IMR-90 (cell line): ENCODE data around the gene TMEM50A. TPM values are rescaled to one million over a fixed set of nuclear protein-coding genes. Genes with fewer than 3 reads are reported as not detected.
"Not testable (repeated sequence)": the region's sequence is repeated elsewhere in the genome, so short reads cannot be mapped to it uniquely, and the experiment has no call there.

ENCODE experiments used
- ATAC-seq: fragments of 200-7000 bp; cut with Tn5 transposase; 2 replicates; pipeline ENCODE4 v1.9.1; 2020; ENCODE audit warnings: low read depth, mild to moderate bottlenecking, moderate library complexity
- BruUV-seq: library from RNA; stranded (reverse); fragments of 400-500 nt; replicated peaks from 2 replicates; lab custom pipeline; 2021; lab: Mats Ljungman, UMichigan
- CTCF ChIA-PET: fragments of 300-600 bp; formaldehyde crosslinking; extraction: SDS; loops from one replicate; lab custom pipeline; 2021; ENCODE audit warnings: antibody characterized with exemption; lab: Yijun Ruan, JAX
- POLR2A ChIA-PET: fragments of 300-600 bp; sonication (Branson Sonifier 250); formaldehyde crosslinking; loops from one replicate; lab custom pipeline; 2022; ENCODE audit warnings: antibody characterized with exemption; ENCODE audit not compliant: unreplicated experiment; lab: Charles Lee
- DNase-seq: peaks from one replicate; pipeline ENCODE4 v3.0.0; 2013
- H2AFZ ChIP-seq: replicated peaks from 2 replicates; pipeline ENCODE3; 2013; ENCODE audit warnings: low read length, mild to moderate bottlenecking; ENCODE audit not compliant: poor library complexity
- H2AK5ac ChIP-seq: 2 replicates; pipeline ENCODE4 v1.6.1; 2013; ENCODE audit warnings: low read depth, low read length, inconsistent platforms
- H2AK9ac ChIP-seq: replicated peaks from 2 replicates; pipeline ENCODE3; 2013; ENCODE audit warnings: mild to moderate bottlenecking, low read depth, low read length, moderate library complexity; ENCODE audit not compliant: poor library complexity
- H2BK120ac ChIP-seq: 2 replicates; pipeline ENCODE4 v1.6.1; 2013; ENCODE audit warnings: low read depth, low read length, inconsistent platforms
- H2BK15ac ChIP-seq: 3 replicates; pipeline ENCODE4 v1.6.1; 2013; ENCODE audit warnings: low read depth, low read length, inconsistent platforms
- H2BK20ac ChIP-seq: 2 replicates; pipeline ENCODE4 v1.6.1; 2013; ENCODE audit warnings: low read depth, mild to moderate bottlenecking, inconsistent platforms, low read length, moderate library complexity
- H2BK5ac ChIP-seq: 2 replicates; pipeline ENCODE4 v1.6.1; 2013; ENCODE audit warnings: mild to moderate bottlenecking, low read depth, low read length, inconsistent platforms; ENCODE audit not compliant: poor library complexity, severe bottlenecking
- H3K14ac ChIP-seq: replicated peaks from 2 replicates; pipeline ENCODE4 v1.6.1; 2013; ENCODE audit warnings: low read depth, low read length, inconsistent platforms
- H3K18ac ChIP-seq: 2 replicates; pipeline ENCODE4 v1.6.1; 2013; ENCODE audit warnings: low read depth, low read length, control low read depth
- H3K23ac ChIP-seq: 2 replicates; pipeline ENCODE4 v1.6.1; 2013; ENCODE audit warnings: low read depth, low read length, inconsistent platforms
- H3K27ac ChIP-seq: 2 replicates; pipeline ENCODE4 v1.5.1; 2013; ENCODE audit warnings: mild to moderate bottlenecking, control low read depth, low read length; ENCODE audit not compliant: insufficient read depth
- H3K27me3 ChIP-seq: 2 replicates; pipeline ENCODE4 v1.6.1; 2013; ENCODE audit warnings: low read length; ENCODE audit not compliant: control insufficient read depth, insufficient read depth
- H3K36me3 ChIP-seq: 2 replicates; pipeline ENCODE4 v1.6.1; 2013; ENCODE audit warnings: low read length, mixed read lengths; ENCODE audit not compliant: control insufficient read depth, insufficient read depth
- H3K4ac ChIP-seq: 2 replicates; pipeline ENCODE4 v1.6.1; 2013; ENCODE audit warnings: low read depth, low read length, inconsistent platforms
- H3K4me1 ChIP-seq: 2 replicates; pipeline ENCODE4 v1.6.1; 2013; ENCODE audit warnings: low read length, mixed read lengths; ENCODE audit not compliant: control insufficient read depth, insufficient read depth
- H3K4me2 ChIP-seq: 2 replicates; pipeline ENCODE4 v1.6.1; 2013; ENCODE audit warnings: low read depth, mild to moderate bottlenecking, control low read depth, low read length, moderate library complexity
- H3K4me3 ChIP-seq: 2 replicates; pipeline ENCODE4 v1.5.1; 2013; ENCODE audit warnings: low read depth, mild to moderate bottlenecking, control low read depth, low read length, moderate library complexity; ENCODE audit not compliant: insufficient read depth
- H3K56ac ChIP-seq: 2 replicates; pipeline ENCODE4 v1.6.1; 2013; ENCODE audit warnings: low read length, inconsistent platforms; ENCODE audit not compliant: insufficient read depth; ENCODE audit errors: extremely low read depth
- H3K79me1 ChIP-seq, 2 experiments: 2 replicates each; pipeline ENCODE4 v1.6.1; 2013; ENCODE audit warnings: low read length in 2 of 2, inconsistent platforms in 1 of 2, low read depth in 1 of 2
- H3K9ac ChIP-seq: 2 replicates; pipeline ENCODE4 v1.6.1; 2013; ENCODE audit warnings: low read depth, low read length, control low read depth
- H3K9me1 ChIP-seq: 2 replicates; pipeline ENCODE4 v1.6.1; 2013; ENCODE audit warnings: low read length, inconsistent platforms; ENCODE audit not compliant: insufficient read depth
- H3K9me3 ChIP-seq: 2 replicates; pipeline ENCODE4 v1.6.1; 2013; ENCODE audit warnings: low read length; ENCODE audit not compliant: control insufficient read depth, insufficient read depth
- H4K20me1 ChIP-seq: 2 replicates; pipeline ENCODE4 v1.6.1; 2013; ENCODE audit warnings: low read length, inconsistent platforms; ENCODE audit not compliant: insufficient read depth
- H4K5ac ChIP-seq: 2 replicates; pipeline ENCODE4 v1.6.1; 2013; ENCODE audit warnings: mild to moderate bottlenecking, low read depth, low read length, control low read depth
- H4K8ac ChIP-seq, 2 experiments: 2 replicates each; pipeline ENCODE4 v1.6.1; 2013; ENCODE audit warnings: low read depth in 2 of 2, low read length in 2 of 2, control low read depth in 1 of 2, inconsistent platforms in 1 of 2
- H4K91ac ChIP-seq: 2 replicates; pipeline ENCODE4 v1.6.1; 2013; ENCODE audit warnings: low read depth, low read length, inconsistent platforms; ENCODE audit not compliant: insufficient read depth
- WGBS, 2 experiments: methylation state at CpG; one replicate each; pipeline versions ENCODE4 v1.1.5 to v1.1.7; 2013; ENCODE audit warnings: missing lambda C conversion rate in 2 of 2; ENCODE audit not compliant: insufficient read length in 1 of 2; ENCODE audit errors: extremely low coverage in 2 of 2; 5-methylcytosine and 5-hydroxymethylcytosine counted together
- dilution Hi-C: fragments of 300-500 bp; cut with HindIII; formaldehyde crosslinking; loops from one replicate; pipeline ENCODE4 v1.14.3; 2018; ENCODE audit warnings: low sequenced_read_pairs; ENCODE audit not compliant: unreplicated experiment
- in situ Hi-C: fragments of 300-500 bp; cut with MboI; formaldehyde crosslinking; loops from 3 replicates; pipeline ENCODE4 v1.14.3; 2019; ENCODE audit warnings: low sequenced_read_pairs, inconsistent platforms, mixed read lengths
- intact Hi-C: fragments of 100-400 bp; cut with micrococcal nuclease; formaldehyde crosslinking; loops from 2 replicates; pipeline ENCODE4 v1.10.0; 2022
- polyA plus RNA-seq, 3 experiments: library from polyadenylated mRNA; depleted of rRNA; stranded (reverse); fragments of >200 nt; gene quantifications; 2 replicates each; pipeline ENCODE4 v1.2.3, GENCODE V29; 2012; ENCODE audit warnings: low replicate concordance in 1 of 3
- total RNA-seq: library from RNA; depleted of rRNA; stranded (reverse); fragments of >200 nt; gene quantifications from 2 replicates; pipeline ENCODE4 v1.2.3, GENCODE V29; 2012

The TMEM50A gene
- total and polyA plus RNA-seq, 2 of the 4 experiments (the other 2 are of a cell fraction) = 48.4 to 63.9 TPM

DNA sequence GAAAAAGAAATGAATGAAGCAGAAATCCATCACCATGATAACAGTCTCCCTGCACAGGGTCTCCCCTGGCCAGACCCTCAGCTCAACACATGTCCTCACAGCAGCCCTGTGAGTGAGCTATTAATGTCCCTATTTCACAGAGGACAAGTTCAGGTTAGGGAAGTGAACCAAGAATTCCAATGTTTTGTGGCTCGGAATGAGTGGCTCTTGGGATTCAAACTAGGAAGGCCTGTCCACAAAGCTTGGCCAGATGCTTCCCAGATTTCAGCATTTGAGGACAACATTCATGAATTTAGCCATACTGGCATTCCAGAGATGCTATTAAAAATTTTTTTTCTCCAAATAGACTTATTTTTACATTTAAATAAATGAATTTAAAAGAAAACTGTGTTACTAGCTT, 44.4 kb downstream of the TMEM50A start:
- in situ Hi-C loops, H4K20me1 ChIP-seq, H3K14ac ChIP-seq, H3K4ac ChIP-seq, H3K27me3 ChIP-seq, H3K23ac ChIP-seq, H3K79me1 ChIP-seq, H3K4me2 ChIP-seq, H3K27ac ChIP-seq, H2BK120ac ChIP-seq, DNase-seq, H2BK5ac ChIP-seq, H2BK15ac ChIP-seq, H4K91ac ChIP-seq, H4K8ac ChIP-seq, H3K36me3 ChIP-seq, H2AK5ac ChIP-seq, H3K9me1 ChIP-seq, H3K9ac ChIP-seq, H2AFZ ChIP-seq, H3K9me3 ChIP-seq, H4K5ac ChIP-seq, dilution Hi-C loops, intact Hi-C loops, H2AK9ac ChIP-seq, H3K4me1 ChIP-seq, H3K4me3 ChIP-seq, H3K56ac ChIP-seq, CTCF ChIA-PET, H3K18ac ChIP-seq, BruUV-seq, POLR2A ChIA-PET, ATAC-seq, H2BK20ac ChIP-seq: not testable (repeated sequence)
- no CpG with 5 or more reads among the region's 1 CpG for WGBS, 2 experiments
